NCI-H2107 treated with DMSO at 0.1 percent for 48 hours (cell line): Measurements from ENCODE around the gene D2HGDH.
"Not testable (repeated sequence)": the region's sequence is repeated elsewhere in the genome, so short reads cannot be mapped to it uniquely, and the experiment has no call there.

Experiments used
- DNase-seq: peaks from one replicate; lab custom pipeline; 2025; ENCODE audit not compliant: unreplicated experiment; lab: John Stamatoyannopoulos, UW

D2HGDH gene

GRCh38 chr2:241791385-241791784 lies 57.0 kb downstream of the D2HGDH start:
- not testable (repeated sequence) for DNase-seq

GRCh38 chr2:241793385-241793784 lies 59.0 kb downstream of the D2HGDH start:
- no peak for DNase-seq

GRCh38 chr2:241794250-241794823 lies 59.9 kb downstream of the D2HGDH start:
- no peak for DNase-seq

GRCh38 chr2:241795021-241795999 lies 60.9 kb downstream of the D2HGDH start:
- DNase-seq = no peak

GRCh38 chr2:241796209-241796608 lies 61.8 kb downstream of the D2HGDH start:
- no peak for DNase-seq

- no peak for DNase-seq
Measured at GRCh38 chr2:241796610-241797138, 62.2 kb downstream of the D2HGDH start.

- DNase-seq = no peak
Measured at GRCh38 chr2:241797441-241798080, 63.1 kb downstream of the D2HGDH start.

- no peak for DNase-seq
Measured at GRCh38 chr2:241798081-241798630, 63.7 kb downstream of the D2HGDH start.

GRCh38 chr2:241798631-241799521 lies 64.4 kb downstream of the D2HGDH start:
- no peak for DNase-seq

GRCh38 chr2:241799522-241800197 lies 65.2 kb downstream of the D2HGDH start:
- no peak for DNase-seq

GRCh38 chr2:241800198-241800903 lies 65.9 kb downstream of the D2HGDH start:
- not testable (repeated sequence) for DNase-seq

- no peak for DNase-seq
Measured at GRCh38 chr2:241801611-241802420, 67.4 kb downstream of the D2HGDH start.

GRCh38 chr2:241802421-241803318 lies 68.2 kb downstream of the D2HGDH start:
- no peak for DNase-seq

GRCh38 chr2:241803387-241804325 lies 69.2 kb downstream of the D2HGDH start:
- DNase-seq = no peak

GRCh38 chr2:241804326-241805229 lies 70.1 kb downstream of the D2HGDH start:
- no peak for DNase-seq
